Stimulated activated CD8-positive, alpha-beta memory T cell treated with anti-CD3 and anti-CD28 coated beads, Interleukin-15, amount 100 ng/mL, for 24 hours (primary cell): ENCODE results near the gene SNAP25.

Experiments used
- DNase-seq: peaks from one replicate; pipeline ENCODE4 v3.0.0-alpha.2; 2020; ENCODE audit warnings: low read depth

Gene SNAP25

DNA sequence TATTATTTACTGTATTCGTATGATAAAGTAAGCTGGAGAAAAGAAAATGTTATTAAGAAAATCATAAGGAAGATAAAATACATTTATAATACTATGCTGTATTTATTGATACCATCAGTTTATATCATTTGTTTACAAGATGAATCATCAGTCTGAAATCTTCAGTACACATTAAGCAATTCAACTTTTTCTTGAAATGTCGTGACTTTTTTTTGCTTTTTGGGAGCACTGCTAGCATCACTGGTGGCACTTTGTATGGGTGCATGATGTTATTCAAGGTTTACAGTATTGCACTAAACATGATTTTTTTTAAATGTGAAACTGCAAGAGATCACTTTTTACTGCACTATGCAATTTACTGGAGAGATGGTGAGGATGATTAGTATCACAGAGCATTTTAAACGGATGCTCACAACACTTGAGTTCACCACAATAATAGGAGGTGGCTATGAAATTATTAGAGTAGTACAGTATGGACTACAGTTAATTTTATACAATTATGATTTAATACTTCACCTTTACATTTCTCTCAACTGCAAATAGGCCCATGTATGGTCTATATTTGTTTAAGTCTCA is 85.9 kb downstream of the SNAP25 start:
- DNase-seq, result no peak

DNA sequence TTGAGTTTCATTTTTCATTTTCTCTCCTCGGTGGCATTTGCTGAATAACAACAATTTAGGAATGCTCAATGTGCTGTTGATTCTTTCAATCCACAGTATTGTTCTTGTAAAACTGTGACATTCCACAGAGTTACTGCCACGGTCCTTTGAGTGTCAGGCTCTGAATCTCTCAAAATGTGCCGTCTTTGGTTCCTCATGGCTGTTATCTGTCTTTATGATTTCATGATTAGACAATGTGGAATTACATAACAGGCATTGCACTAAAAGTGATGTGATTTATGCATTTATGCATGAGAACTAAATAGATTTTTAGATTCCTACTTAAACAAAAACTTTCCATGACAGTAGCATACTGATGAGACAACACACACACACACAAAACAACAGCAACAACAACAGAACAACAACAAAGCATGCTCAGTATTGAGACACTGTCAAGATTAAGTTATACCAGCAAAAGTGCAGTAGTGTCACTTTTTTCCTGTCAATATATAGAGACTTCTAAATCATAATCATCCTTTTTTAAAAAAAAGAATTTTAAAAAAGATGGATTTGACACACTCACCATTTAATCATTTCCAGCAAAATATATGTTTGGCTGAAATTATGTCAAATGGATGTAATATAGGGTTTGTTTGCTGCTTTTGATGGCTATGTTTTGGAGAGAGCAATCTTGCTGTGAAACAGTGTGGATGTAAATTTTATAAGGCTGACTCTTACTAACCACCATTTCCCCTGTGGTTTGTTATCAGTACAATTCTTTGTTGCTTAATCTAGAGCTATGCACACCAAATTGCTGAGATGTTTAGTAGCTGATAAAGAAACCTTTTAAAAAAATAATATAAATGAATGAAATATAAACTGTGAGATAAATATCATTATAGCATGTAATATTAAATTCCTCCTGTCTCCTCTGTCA is 88.1 kb downstream of the SNAP25 start:
- DNase-seq, result no peak

DNA sequence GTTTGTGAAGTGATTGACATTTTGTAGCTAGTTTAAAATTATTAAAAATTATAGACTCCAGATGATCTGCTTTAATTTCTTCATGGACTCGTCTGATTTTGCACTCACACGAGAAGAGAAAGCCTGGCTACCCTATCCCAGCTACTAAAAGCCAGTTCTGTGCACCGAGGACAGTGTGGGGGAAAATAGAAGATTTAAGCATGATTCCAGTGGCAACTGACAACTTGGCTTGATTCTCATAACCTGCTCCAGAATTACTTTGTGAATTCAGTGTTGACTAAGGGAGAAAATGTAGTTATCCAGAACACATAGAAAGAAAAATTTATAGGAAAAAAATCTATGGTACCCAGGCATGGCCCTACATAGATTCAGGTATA is 88.7 kb downstream of the SNAP25 start:
- no peak for DNase-seq

DNA sequence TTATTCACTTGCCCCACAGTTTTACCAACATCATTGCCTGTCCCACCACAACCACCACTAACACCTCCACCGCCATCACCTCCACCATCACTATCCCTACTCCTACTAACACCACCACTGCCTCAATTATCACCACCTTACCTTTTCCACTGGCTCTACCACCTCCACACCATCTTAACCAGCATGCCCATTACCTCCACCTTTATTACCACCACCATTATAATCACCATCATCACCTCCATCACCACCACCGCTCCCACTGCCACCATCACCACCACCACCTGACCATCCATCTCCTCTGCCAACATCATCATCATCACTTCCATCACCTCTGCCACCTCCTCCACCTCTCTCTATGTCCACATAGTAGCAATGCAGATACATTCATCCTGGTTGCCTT is 90.0 kb downstream of the SNAP25 start:
- DNase-seq, result no peak

DNA sequence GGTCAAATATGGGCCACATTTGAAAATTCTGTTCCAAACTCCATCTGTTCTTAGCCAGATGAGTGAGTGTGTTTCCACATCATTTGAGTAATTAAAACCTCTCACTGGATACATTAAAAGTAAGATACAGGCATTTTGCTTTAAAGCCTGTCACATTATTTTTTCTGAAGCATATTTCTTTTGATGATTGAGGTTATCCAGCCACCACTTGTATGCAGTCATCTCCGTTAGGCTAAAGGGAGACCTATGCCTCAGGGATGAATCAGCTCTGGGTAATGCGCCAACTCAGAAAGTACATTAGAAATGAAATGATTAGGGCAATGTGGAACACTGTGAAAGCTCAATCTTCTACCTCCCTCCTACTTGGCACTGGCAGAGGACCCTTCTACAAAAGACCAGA is 90.7 kb downstream of the SNAP25 start:
- no peak for DNase-seq

DNA sequence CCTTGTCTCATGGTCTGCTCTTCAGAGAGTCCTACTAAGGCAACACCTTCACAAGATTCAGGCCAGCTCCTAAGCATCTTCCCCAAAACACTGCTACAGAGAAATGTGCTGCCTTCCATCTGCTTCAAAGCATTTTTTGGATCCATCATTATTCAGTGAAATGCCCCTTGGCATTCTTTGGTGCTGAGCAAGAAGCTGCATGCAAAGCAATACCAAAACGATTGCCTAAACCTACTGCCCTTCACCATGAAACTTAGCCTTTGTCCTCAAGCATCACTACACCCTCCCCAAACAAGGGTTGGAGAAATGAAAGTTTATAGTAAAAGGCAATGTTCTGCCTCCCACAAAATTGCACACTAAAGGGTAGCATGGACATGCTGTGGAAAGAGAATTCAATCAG is 93.5 kb downstream of the SNAP25 start:
- DNase-seq, result no peak

DNA sequence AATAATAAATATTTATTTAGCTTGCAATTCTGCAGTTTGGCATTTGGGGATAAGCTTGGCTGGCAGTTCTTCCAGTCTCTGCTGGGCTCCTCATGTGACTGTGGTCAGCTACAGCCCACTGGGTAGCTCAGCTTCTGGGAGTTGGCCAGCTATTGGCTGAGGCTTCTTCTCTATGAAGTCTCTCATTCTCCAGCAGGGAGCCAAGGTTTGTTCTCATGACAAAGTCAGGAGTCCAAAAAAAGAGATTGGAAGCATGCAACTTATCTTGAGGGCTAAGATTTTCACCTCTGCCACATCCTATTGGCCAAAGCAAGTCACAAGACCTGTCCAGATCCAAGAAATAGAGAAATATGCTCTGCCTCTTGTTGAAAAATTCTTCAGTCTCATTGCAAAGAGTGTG is 94.6 kb downstream of the SNAP25 start:
- DNase-seq, result no peak

DNA sequence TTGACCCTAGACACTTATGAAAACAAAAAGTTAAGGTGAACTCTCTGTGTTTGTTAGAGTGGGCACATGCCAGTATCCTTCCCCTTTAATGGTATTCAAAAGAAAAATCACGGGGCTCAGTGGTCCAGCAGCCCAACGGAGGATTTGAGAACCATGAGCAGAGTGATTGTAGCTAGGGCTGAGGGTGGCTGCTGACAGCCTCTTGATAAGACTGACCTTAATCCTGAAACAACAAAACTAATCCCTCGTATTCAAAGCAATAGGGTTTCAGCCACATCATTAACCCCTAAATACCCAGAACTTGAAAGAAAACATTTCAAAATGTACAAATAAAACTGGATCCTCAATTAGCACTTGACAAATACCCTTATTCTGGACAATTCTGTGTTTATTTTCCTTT is 95.1 kb downstream of the SNAP25 start:
- no peak for DNase-seq

- DNase-seq, result no peak
Observed at GRCh38 chr20:10314198-10314597, 95.6 kb downstream of the SNAP25 start.

DNA sequence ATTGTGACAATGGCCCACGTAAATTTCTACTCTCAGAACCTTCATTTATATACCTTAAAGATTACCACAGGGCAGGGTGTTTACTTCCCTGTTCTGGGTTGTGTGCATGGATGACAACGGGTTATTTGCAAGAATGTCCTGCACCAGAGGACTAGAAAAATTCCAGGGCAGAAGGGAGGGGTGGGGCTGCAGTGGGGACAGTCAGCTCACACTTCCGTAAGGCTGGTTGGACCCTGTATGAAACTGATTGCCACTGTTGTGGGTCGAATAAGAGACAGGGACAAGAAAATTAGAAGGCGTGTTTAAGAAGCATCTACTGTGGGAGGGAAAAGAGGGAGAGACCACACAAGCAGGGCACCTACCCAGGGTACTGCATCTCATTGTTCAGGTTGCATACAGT is 96.5 kb downstream of the SNAP25 start:
- DNase-seq, result no peak

GRCh38 chr20:10316582-10316981 is 98.0 kb downstream of the SNAP25 start:
- no peak for DNase-seq

DNA sequence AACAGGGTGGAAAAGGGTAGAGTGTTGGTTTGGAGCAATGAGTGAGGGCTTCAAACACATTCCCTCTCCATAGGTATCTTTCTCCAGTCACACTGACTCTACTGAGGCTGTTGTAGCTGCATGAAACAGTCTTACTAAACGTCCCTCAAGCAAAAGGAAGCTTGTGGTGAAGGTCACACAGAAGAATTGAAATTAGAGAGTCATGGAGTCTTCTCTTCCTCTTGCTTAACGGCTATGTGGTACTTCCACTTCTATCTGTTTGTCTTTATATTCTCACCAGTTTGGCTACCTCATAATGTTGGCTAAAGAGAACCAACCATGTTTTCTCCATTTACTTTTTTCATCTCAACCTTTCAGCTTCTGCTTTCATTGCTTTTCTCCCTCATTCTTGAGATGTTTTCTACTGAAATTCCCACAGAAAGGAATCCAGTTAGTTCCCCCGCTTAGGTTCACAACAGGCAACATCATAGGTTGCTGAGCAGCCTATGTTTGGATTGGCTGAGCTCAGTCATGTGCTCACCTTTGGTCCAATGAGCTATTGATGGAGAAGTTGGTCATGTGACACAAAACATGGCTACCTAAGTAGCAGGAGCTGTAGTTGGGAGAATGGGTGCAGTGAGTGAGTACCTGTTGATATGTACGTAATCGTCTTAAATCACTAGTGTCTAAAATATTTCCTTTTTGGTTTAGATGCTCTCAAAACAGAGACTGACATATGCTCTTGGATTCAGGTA is 99.8 kb downstream of the SNAP25 start:
- no peak for DNase-seq

DNA sequence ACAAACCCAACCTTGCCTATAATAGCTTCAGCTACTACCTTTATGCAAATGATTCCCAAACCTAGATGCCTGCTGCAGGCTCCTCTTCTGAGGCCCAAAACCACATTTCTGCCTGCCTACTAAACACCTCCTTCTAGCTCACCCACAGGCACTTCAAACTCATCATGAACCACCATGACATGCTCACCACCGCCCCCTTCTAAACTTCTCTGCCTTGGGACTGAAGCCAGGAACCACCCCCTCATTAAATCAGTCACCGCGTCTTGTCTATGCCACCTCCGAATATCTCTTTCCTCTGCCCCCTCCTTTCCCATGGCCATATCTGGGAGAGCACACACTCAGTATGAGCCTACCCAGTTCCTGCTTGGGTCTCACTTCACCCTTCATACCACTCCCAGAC is 101.2 kb downstream of the SNAP25 start:
- DNase-seq, result no peak

GRCh38 chr20:10321138-10321717 is 102.6 kb downstream of the SNAP25 start:
- no peak for DNase-seq

GRCh38 chr20:10322073-10323012 is 103.7 kb downstream of the SNAP25 start:
- no peak for DNase-seq

GRCh38 chr20:10323729-10324128 is 105.1 kb downstream of the SNAP25 start:
- no peak for DNase-seq

DNA sequence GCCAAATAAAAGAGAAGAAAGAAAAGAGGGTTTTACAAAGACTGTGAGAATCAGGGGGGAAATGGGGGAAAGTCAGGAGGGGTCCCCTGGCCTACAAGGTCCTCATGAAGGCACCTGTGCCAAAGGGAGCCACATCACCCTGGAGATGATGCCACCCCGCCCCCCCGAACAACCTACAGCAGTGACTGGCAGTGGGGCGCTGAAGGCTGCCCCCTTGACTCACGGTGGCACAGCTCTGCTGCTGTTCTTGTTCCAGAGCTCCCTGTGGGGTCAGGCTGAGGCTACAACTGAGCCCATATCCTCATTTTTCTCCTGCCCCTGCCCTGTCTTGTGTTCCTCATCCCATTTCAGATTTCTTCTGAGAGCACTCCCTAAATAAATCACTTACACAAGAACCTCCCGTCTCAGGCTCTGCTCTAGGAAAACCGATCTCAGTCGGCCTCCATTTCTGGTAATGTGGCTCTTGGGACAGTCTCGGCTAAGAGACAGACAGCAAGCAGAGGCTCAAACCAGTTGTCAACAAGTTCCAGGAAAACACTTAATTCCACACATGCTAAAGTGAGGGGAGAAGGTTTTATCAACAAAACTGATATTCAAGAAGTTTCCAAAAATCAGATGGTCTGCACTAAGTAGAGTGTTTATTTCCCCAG is 105.7 kb downstream of the SNAP25 start:
- DNase-seq, result no peak

GRCh38 chr20:10328897-10329255 is 110.2 kb downstream of the SNAP25 start:
- DNase-seq, result no peak

DNA sequence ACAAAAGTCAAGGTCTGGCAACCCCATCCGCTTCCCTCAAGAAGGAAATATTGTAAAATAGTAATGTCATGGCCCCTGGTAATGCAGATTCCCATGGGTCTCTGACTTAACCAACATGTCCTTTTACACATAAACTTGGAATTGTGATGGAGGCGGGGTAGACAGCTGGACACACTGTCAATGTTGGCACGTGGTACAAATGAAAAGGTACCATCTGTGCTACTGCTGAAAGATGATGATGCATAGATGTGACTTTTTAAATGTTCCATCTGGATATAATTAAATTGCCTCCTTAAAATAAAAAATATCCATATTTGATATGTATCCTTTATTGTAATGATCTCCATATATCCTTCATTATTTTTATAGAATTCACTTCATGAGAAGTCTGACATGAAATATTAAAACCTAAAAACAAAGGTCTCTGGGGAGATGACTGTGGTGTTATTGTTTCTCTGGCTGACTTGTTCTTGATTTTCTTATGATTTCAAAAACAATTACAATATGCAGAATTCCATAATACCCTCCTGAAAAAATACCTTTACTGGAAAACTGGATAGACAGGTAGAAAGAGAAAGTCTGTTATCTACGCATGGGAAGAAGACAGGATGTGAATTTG is 110.9 kb downstream of the SNAP25 start:
- no peak for DNase-seq

- DNase-seq, result no peak
Observed at GRCh38 chr20:10330071-10330470, 111.4 kb downstream of the SNAP25 start.
